ENCODE measurements around the gene GPD2. TPM values are rescaled to one million over a fixed set of nuclear protein-coding genes. Genes with fewer than 3 reads are reported as not detected.
A peak's percentile ranks its signal among the peaks of the same experiment; 100 is the strongest.

Gene GPD2
- total and polyA plus RNA-seq, 2 of the 8 experiments (the other 6 are each of a cell fraction or from before 2014, with no cell fraction given): 8.4 to 43.1 TPM

DNA sequence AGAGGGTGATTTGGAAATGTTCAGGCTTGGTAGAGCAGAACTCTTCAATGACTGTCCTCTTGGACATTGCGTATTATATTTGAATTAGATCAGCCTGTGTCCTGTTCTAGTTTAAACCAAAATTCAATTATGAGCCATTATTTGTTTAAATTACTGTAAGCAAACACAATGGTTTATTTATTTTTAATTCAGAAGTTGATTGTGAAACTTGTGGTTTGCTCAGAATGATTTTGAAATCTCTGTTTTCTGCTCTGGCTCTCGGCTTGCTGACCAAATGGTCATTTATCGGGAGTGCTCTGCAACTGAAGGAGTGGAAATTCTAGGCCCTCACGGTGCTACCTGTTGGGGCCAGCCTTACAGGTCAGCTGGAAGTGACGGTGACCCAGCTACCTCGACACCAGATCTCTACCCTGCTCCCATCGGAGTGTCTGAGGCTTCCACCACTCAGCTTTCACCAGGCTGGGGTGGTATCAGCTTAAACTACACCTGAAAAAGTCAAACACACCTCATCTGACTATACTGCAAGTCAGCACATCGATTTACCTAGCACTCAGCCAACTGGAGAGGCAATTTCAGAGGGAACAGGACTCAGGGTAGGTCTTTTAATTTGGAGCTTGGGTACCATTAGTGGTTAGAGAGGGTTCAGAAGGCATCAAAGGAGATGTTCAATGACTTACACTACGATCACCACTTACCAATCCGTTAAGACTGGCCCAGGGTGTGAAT lies 36.8 kb upstream of the GPD2 start:
- Histone ChIP-seq H3K4me1 (replicated peaks in 1 of 4; ENCODE audit: control insufficient read depth in 3 of 4, insufficient read depth in 4 of 4, low read length in 3 of 4) (peaks cover 0 to 4% (median 2%) of the 10 kb centered on the region in 4 experiments; a peak in 3 of 7 replicates), H2BK12ac (ENCODE audit: low read depth, low read length) (no peak overlapping the region), H3K79me1 (ENCODE audit: low read depth, low read length) (no peaks in the 10 kb centered on the region), H3K9me3 (ENCODE audit: insufficient read depth in 2 of 2, low read depth in 1 of 2, low read length in 1 of 2) (no peaks in the 10 kb centered on the region), H2BK5ac (ENCODE audit: low read depth, low read length) (no peak overlapping the region), H2AFZ (ENCODE audit: low read length) (peak overlapping the region; percentile 99), H2BK15ac (ENCODE audit: low read length) (no peak overlapping the region), H4K91ac (replicated peaks; ENCODE audit: insufficient read length, low read length) (no peak overlapping the region), H3K27ac (ENCODE audit: low read depth, low read length) (no peak overlapping the region), H3K27me3 (replicated peaks in 1 of 4; ENCODE audit: control insufficient read depth in 3 of 4, extremely low read depth in 1 of 4, insufficient read depth in 3 of 4, low read length in 3 of 4) (peaks cover 0 to 6% (median 5%) of the 10 kb centered on the region in 4 experiments; a peak in 4 of 7 replicates), H3K9ac (replicated peaks in 1 of 4; ENCODE audit: extremely low read depth in 1 of 4, low read depth in 3 of 4, low read length in 3 of 4) (no peak overlapping the region), H3K4me2 (ENCODE audit: insufficient read depth in 1 of 2, low read depth in 2 of 2, low read length in 2 of 2) (peak overlapping the region; percentile 46 to 68), H2BK20ac (ENCODE audit: low read length) (no peak overlapping the region), H3K56ac (replicated peaks; ENCODE audit: insufficient read length, low read depth, low read length) (no peak overlapping the region), H3K23ac (ENCODE audit: insufficient read length) (no peak overlapping the region), H3K18ac (ENCODE audit: extremely low read depth, low read length) (no peak overlapping the region), H3K4me3 (ENCODE audit: extremely low read depth in 1 of 4, insufficient read depth in 2 of 4, low read depth in 3 of 4, low read length in 4 of 4) (peak overlapping the region; percentile 80 to 94 (median 86)), H3K79me2 (ENCODE audit: control insufficient read depth in 1 of 2, insufficient read depth in 2 of 2, low read length in 2 of 2) (no peaks in the 10 kb centered on the region), H4K8ac (ENCODE audit: extremely low read depth, insufficient read depth, low read length) (no peak overlapping the region), H2BK120ac (replicated peaks; ENCODE audit: low read depth, low read length) (no peak overlapping the region), H3K14ac (ENCODE audit: insufficient read length) (no peak overlapping the region), H4K5ac (ENCODE audit: insufficient read length, low read depth, low read length) (no peak overlapping the region), H2AK5ac (ENCODE audit: low read depth, low read length) (no peak overlapping the region), H3K4ac (replicated peaks; ENCODE audit: insufficient read length, low read depth, low read length) (no peak overlapping the region), H3K23me2 (ENCODE audit: low read depth, low read length) (peaks cover 3% of the 10 kb centered on the region), H3K36me3 (ENCODE audit: control insufficient read depth in 2 of 4, insufficient read depth in 4 of 4, low read length in 3 of 4) (no peaks in the 10 kb centered on the region), H4K20me1 (replicated peaks in 1 of 2; ENCODE audit: control insufficient read depth in 1 of 2, insufficient read depth in 2 of 2, low read length in 2 of 2) (no peaks in the 10 kb centered on the region)
- ChIA-PET POLR2A (ENCODE audit: partially characterized antibody) (interaction anchor here (0.8 to 1.4 kb wide), 4 partner anchors 10 to 65 kb away, joined by 3 to 5 read pairs (median 4); partner anchors contain the start of gene GPD2), CTCF (ENCODE audit: partially characterized antibody) (interaction anchor here (0.8 to 1.8 kb wide), 4 partner anchors 13 to 493 kb away, joined by 3 to 6 read pairs (median 6); no protein-coding TSS in a partner anchor)
- FAIRE-seq (no peak), DNase-seq (ENCODE audit: low read depth in 1 of 2, low spot score in 2 of 2) (no peak)
- TF ChIP-seq SIRT6 (IDR thresholded peaks at IDR 0.05; ENCODE audit: low read length): no peak
- 68% methylated on average over 10 of the region's 10 CpGs; no CpG with 5 or more reads in 1 of the 2 experiments for WGBS, 2 experiments (ENCODE audit: extremely low coverage in 1 of 2, insufficient coverage in 1 of 2, insufficient read length in 1 of 2, insufficient replicate concordance in 2 of 2, low coverage in 1 of 2, low lambda C conversion rate in 2 of 2, missing lambda C conversion rate in 1 of 2)

Data from H1 (cell line).